A673 (cell line): ENCODE measurements around the gene AJM1. TPM values are rescaled to one million over a fixed set of nuclear protein-coding genes. Genes with fewer than 3 reads are reported as not detected.

Source experiments
- BruUV-seq: library from RNA; stranded (reverse); fragments of 400-500 nt; replicated peaks from 2 replicates; lab custom pipeline; 2021; lab: Mats Ljungman, UMichigan
- CTCF ChIA-PET: fragments of 300-600 bp; sonication (Branson Sonifier 250); formaldehyde crosslinking; loops from one replicate; lab custom pipeline; 2022; ENCODE audit warnings: antibody characterized with exemption; lab: Charles Lee
- POLR2A ChIA-PET: fragments of 300-600 bp; sonication (Branson Sonifier 250); formaldehyde crosslinking; loops from one replicate; lab custom pipeline; 2022; ENCODE audit warnings: antibody characterized with exemption; ENCODE audit not compliant: low non-redundant PET; lab: Charles Lee
- DNase-seq: peaks from one replicate; pipeline ENCODE4 v3.0.0-alpha.2; 2015; ENCODE audit warnings: low spot score
- H3K27ac ChIP-seq: fragments of 200-600 bp; sonication (generic); 2 replicates; pipeline ENCODE4 v1.5.1; 2016; ENCODE audit warnings: mixed run types, low read depth, mild to moderate bottlenecking, mixed read lengths, antibody characterized with exemption, low read length; ENCODE audit not compliant: poor library complexity, severe bottlenecking
- H3K27me3 ChIP-seq: fragments of 200-600 bp; sonication (generic); replicated peaks from 2 replicates; pipeline ENCODE4 v1.6.1; 2017; ENCODE audit warnings: mixed run types, low read depth, mild to moderate bottlenecking, mixed read lengths, antibody characterized with exemption, low read length; ENCODE audit not compliant: insufficient read depth, poor library complexity
- H3K36me3 ChIP-seq: fragments of 200-600 bp; sonication (generic); 2 replicates; pipeline ENCODE4 v1.6.1; 2016; ENCODE audit warnings: mixed run types, mild to moderate bottlenecking, mixed read lengths, antibody characterized with exemption, low read length; ENCODE audit not compliant: insufficient read depth, poor library complexity, severe bottlenecking
- H3K4me1 ChIP-seq: fragments of 200-600 bp; sonication (generic); 2 replicates; pipeline ENCODE4 v1.6.1; 2017; ENCODE audit warnings: mixed run types, mild to moderate bottlenecking, mixed read lengths, antibody characterized with exemption, low read length; ENCODE audit not compliant: insufficient read depth, poor library complexity, severe bottlenecking
- H3K4me3 ChIP-seq: fragments of 200-600 bp; sonication (generic); 2 replicates; pipeline ENCODE4 v1.5.1; 2016; ENCODE audit warnings: low read depth, mixed run types, mild to moderate bottlenecking, mixed read lengths, low read length; ENCODE audit not compliant: poor library complexity, severe bottlenecking
- H3K9me3 ChIP-seq: fragments of 200-600 bp; sonication (generic); 2 replicates; pipeline ENCODE4 v1.6.1; 2016; ENCODE audit warnings: mixed run types, low read depth, mild to moderate bottlenecking, mixed read lengths, antibody characterized with exemption, low read length; ENCODE audit not compliant: poor library complexity, severe bottlenecking
- CTCF ChIP-seq: fragments of 300-800, 200-600 bp; sonication (generic); conservative IDR thresholded peaks from 2 replicates; pipeline ENCODE4 v1.5.1; 2017; ENCODE audit warnings: low read depth, mild to moderate bottlenecking, antibody characterized with exemption, low read length, moderate library complexity, mixed read lengths
- EZH2 ChIP-seq: fragments of 200-600 bp; sonication (generic); IDR thresholded peaks from 2 replicates; pipeline ENCODE4 v1.6.1; 2017; ENCODE audit warnings: borderline replicate concordance, low read depth, mild to moderate bottlenecking, mixed read lengths, antibody characterized with exemption, low read length; ENCODE audit not compliant: poor library complexity, severe bottlenecking
- intact Hi-C: fragments of 100-400 bp; cut with micrococcal nuclease; formaldehyde crosslinking; loops from one replicate; pipeline ENCODE4 v1.10.0; 2022; ENCODE audit not compliant: unreplicated experiment
- total RNA-seq: library from RNA; stranded (reverse); gene quantifications from 2 replicates; pipeline ENCODE4 v1.2.3, GENCODE V29; 2021

Gene AJM1
- total RNA-seq, 1 experiment from 2014 or later = 2.0 TPM

- DNase-seq = no peak
- Histone ChIP-seq H3K36me3 (no peaks in the 10 kb centered on the region), H3K4me1 (peaks cover 9% of the 10 kb centered on the region), H3K9me3 (no peaks in the 10 kb centered on the region), H3K27me3 (no peaks in the 10 kb centered on the region), H3K4me3 (no peak overlapping the region), H3K27ac (no peak overlapping the region)
- intact Hi-C loops = no loop called here
- BruUV-seq = no TSS peak
- no peak for TF ChIP-seq EZH2
- no peak for TF ChIP-seq CTCF
- ChIA-PET POLR2A (no interaction called here), CTCF (no interaction called here)
These were observed 11.4 kb downstream of the AJM1 start for GRCh38 chr9:136853596-136854112.

GRCh38 chr9:136854113-136854841, 12.0 kb downstream of the AJM1 start:
- TF ChIP-seq EZH2 (no peak), CTCF (no peak)
- Histone ChIP-seq H3K4me3 (no peak overlapping the region), H3K27ac (no peak overlapping the region), H3K36me3 (no peaks in the 10 kb centered on the region), H3K9me3 (no peaks in the 10 kb centered on the region), H3K4me1 (peaks cover 9% of the 10 kb centered on the region), H3K27me3 (no peaks in the 10 kb centered on the region)
- no peak for DNase-seq
- no TSS peak for BruUV-seq
- intact Hi-C loops = no loop called here
- ChIA-PET CTCF (no interaction called here), POLR2A (no interaction called here)

DNA sequence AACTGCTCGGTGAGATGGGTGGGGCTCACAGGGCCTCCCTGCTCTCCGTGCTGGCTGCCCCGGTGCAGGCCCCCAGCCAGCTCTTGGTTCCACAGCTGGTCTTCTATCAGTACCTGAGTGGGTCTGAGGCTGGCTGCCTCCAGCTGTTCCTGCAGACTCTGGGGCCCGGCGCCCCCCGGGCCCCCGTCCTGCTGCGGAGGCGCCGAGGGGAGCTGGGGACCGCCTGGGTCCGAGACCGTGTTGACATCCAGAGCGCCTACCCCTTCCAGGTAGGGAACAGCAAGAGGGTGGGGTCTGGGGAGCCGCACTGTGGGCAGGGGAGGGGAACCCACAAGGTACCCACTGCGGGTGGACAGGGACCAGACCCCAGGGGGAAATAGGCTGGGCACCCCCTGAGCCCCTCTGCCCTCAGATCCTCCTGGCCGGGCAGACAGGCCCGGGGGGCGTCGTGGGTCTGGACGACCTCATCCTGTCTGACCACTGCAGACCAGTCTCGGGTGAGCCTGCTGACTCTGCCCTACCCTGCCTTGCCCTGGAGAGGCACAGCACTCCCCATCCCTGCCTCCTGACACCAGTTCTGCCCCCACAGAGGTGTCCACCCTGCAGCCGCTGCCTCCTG, 12.7 kb downstream of the AJM1 start:
- BruUV-seq = no TSS peak
- intact Hi-C loops = no loop called here
- CTCF ChIA-PET = no interaction called here

More for the DNA sequence above, 12.7 kb downstream of the AJM1 start:
- DNase-seq = no peak
- H3K4me1 ChIP-seq = peaks cover 5% of the 10 kb centered on the region
- H3K27me3 ChIP-seq = no peaks in the 10 kb centered on the region
- H3K27ac ChIP-seq = no peak overlapping the region
- H3K4me3 ChIP-seq = no peak overlapping the region
- POLR2A ChIA-PET = no interaction called here
- no peaks in the 10 kb centered on the region for H3K36me3 ChIP-seq
- H3K9me3 ChIP-seq = no peaks in the 10 kb centered on the region
- TF ChIP-seq CTCF (no peak), EZH2 (no peak)
